HG03135 (cell line): ENCODE data around the gene CLTB.
A peak's percentile ranks its signal among the peaks of the same experiment; 100 is the strongest.

ENCODE experiments used
- ATAC-seq: cut with Tn5 transposase; IDR thresholded peaks from one replicate; pipeline ENCODE4 v1.9.1; 2021; ENCODE audit warnings: mild to moderate bottlenecking, moderate library complexity; ENCODE audit not compliant: unreplicated experiment

Gene CLTB

GRCh38 chr5:176383961-176384360 lies 32.4 kb downstream of the CLTB start:
- no peak for ATAC-seq

DNA sequence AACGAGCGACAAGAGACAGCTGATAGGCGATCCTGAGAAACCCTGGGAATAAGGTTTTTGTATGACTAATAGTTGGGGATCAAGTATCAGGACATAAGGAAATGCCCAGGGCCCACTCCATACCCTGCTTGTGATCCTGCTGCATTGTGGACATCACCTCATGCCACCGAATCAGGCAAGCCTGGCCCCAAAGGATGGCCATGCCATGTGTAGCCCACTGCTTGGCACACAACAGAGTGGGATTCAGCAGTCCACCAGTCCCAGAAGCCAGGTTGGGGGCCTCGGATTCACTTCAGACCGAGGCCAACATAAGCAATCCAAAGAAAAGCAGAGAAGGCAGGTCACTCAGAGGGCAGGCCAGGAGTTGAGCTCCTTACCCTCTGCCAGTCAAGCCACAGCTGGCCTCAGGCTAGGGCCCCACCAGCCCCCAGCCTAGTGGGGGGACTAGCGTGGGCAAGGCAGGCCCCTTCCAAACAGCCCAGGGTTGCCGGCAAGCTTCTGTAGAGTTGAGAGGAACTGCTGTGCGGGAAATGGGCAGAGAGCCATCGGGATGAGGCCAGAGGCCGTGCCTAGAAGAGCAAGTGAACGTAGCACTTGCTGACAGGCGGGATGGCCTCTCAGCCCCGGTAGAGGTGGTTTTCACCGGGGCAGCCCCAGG lies 33.0 kb downstream of the CLTB start:
- no peak for ATAC-seq

DNA sequence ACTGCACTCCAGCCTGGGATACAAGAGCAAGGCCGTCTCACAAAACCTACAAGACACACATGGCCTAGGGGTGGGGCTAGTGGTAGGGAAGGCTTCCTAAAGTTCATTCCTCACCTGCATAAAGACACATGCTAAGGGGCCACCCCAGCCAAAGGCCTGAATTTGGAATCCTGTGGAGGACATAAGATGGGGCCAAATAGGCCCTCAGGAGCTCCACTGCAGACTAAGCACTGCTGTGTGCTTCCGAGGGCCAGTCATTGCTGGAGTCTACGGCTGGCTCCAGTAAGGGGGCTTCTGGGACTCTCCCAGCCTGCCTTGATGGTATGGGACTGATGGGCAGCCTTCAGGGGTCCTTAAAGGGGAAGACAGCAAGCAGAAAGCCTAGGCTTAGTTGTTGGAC lies 33.6 kb downstream of the CLTB start:
- ATAC-seq = no peak

DNA sequence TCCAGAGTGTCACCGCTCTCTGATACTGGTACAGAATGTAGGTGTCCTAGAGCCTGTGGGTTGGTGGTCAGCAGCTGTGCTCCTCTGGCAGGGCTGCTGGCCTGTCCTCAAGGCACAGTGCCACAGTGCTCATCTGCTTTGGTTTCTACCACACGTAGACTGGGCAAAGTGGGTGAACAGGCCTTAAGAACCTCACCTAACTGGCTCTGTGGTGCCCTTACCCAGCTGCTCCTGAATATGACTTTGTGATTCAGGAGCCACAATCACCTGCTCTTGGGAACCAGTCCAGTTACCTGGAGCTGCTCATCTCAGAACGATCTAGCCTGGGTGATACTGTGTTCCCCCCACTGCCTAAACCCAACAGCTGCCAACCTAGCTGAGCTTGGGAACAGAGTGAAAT lies 34.4 kb downstream of the CLTB start:
- ATAC-seq = no peak

- no peak for ATAC-seq
Observed at GRCh38 chr5:176381423-176381822, 34.9 kb downstream of the CLTB start.

DNA sequence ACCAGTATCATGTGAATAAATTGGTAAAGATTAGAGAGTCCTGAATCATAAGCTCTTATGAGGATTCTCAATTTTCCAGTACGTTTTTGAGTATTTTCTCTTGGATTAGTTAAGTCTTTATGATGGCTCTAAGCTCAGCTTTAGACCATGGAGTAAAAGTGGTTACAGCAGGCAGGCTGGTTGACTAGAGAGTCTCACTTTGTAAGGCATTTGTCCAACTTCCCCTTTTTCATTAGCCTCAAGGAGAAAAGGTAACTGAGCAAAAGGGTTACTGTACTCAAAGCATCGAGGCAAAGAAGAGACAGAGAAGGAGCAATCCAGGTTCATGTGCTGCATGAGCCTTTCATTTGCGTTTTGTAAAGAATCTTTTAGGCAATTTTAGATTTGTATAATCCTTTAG lies 36.5 kb downstream of the CLTB start:
- ATAC-seq = peak; percentile 59

- no peak for ATAC-seq
Observed at GRCh38 chr5:176373100-176373818, 43.1 kb downstream of the CLTB start.

DNA sequence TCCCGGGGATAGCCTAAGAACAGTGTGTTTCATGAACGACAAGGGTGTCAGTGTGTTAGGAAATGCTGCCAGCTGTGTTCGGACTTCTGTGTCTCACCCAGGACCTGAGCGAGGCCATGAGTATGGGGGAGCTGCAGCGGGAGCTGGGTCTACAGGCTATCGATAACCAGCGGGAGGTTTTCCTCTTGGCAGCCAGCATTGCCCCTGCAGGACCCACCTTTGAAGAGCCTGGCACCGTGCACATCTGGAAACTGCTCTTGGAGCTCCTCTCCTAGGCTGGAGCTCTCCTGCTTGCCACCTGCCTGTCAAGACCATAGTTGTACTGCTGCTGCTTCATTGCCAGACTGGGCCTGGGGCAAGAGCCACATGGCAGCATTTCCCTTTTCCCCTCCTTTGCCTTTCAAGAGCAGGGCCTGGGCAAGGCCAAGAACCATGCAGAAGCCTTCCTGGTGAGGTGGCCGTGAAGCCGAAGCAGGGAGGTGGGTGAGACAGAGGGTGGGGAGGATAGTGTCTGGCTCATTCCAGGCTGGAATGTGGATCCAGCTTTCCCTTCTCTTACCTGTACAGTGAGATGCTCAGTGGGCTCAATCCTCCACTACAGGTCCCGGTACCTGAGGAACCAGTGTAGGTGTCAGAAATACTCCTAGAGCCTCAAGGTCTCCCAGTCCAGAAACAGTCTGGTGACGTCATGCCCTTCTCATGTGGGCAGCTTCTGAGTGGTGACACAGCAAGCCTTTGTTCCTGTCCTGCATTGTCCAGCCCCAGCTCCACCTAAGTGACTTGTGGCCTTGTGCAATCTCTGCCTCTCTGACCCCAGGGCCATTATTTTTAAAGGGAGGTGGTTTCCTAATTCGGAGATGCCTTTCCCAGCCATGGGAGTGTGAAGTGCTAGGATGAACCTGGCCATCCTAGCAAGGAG lies 44.5 kb downstream of the CLTB start:
- ATAC-seq = no peak

DNA sequence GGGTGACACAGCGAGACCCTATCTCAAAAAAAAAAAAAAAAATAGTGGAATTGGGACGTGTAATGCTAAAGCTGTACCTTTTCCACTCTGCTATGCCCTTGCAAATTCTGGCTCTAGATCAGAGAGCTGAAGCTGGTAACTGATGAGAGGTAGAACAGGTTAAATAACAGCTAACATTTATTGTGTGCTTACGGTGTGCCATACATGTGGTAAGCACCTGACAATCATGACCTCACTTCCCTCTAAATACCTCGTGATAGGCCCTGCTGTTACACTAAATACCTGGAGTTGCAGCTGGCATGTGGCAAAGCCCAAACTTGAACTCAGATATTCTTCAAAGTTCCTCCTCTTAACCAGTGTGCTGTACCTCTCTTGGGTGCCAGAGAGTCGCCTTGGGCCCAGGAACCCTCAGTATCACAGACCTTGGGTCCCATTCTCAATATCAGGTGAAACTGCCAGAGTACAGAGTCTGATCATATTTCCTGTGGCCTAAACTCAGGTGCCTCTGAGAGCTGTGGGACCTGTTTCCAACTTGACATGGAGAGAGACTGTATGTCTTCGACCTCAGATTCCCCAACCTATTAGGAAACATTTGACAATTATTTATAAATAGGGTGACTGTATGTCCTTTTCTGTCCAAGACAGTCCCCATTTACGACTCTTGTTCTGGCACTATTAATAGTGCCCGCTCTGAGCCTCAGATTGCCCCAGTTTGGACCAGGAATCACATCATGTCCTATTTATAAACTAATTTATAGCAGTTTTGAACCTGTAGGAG lies 46.2 kb downstream of the CLTB start:
- no peak for ATAC-seq

- ATAC-seq = no peak
Observed at GRCh38 chr5:176368726-176369125, 47.6 kb downstream of the CLTB start.

DNA sequence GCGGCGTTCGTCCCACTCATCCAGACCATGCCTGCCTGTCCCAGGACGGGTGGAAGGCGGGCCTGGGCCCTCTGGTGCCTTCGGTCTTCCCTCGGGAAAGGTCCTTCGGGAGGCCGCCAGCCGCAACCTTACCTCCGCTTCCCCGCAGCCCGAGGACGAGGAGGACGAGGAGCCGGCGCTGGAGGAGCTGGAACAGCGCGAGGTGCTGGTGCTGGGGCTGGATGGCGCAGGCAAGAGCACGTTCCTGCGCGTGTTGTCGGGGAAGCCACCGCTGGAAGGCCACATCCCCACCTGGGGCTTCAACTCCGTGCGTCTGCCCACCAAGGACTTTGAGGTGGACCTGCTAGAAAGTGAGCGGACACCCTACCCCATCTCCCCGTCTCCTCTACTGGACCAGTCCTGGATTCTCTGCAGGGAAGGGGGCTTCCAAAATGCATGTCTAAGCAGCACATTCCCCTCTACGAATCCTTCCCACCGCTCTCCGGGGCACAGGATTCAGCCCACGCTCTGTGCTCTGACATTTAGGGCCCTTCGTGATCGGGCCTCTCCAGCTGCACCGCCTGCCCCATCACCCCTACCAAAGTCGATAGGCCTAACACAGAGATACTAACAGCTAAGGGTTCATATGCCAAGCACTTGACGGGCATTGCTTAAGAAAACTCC lies 50.0 kb downstream of the CLTB start:
- no peak for ATAC-seq

- no peak for ATAC-seq
Observed at GRCh38 chr5:176365351-176366231, 50.7 kb downstream of the CLTB start, which contains the start of gene ARL10. Gene ARL10 (plus strand): TSS chr5:176365487. CDS start chr5:176365564, 77 bp downstream.

DNA sequence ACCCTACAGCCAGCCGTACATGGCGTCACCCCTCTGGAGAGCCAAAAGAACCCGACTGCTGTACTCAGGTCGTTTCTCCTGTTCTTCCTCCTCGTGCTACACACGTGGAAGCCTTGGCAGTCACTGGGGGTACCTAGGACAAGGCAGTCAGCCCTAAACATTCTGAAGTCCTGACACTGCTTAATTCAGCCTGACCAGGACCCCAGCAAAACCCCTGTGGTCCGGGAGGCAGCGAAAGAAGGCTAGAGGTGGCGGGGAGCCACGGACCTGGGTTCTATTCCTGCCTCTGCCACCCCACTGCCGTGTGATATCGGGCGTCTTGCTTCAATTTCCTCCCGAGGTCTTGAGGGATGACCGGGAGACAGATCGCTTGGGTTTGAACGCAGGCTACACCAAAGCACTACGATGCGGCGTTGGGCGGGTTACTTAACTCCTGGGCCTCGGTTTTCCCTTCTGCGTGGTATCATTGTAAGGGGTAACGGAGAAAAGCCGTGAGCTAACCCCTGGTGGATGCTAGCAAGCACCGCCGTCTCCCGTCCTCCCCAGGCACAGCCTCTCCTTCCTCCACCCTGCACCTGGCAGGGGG lies 51.5 kb downstream of the CLTB start:
- ATAC-seq = no peak

DNA sequence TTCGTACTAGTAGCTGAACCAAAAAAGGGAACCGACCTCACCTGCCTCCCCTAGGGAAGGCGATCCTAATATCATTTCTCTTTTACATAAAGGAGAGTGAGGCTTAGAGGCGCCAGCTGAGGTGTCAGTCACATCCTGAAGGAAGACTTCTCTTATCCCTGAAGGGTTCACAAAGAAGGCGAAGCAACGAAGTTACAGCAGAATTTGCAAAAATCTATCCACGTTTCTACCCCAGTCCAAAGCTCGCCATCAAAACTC lies 54.2 kb downstream of the CLTB start:
- peak; percentile 6 for ATAC-seq

- ATAC-seq = peak; percentile 92
Observed at GRCh38 chr5:176361437-176362232, 54.7 kb downstream of the CLTB start, which contains the start of gene KIAA1191. Gene KIAA1191 (minus strand): TSS chr5:176361764. CDS start chr5:176359508, 2,256 bp downstream.

GRCh38 chr5:176360894-176361436 lies 55.4 kb downstream of the CLTB start:
- ATAC-seq = no peak

DNA sequence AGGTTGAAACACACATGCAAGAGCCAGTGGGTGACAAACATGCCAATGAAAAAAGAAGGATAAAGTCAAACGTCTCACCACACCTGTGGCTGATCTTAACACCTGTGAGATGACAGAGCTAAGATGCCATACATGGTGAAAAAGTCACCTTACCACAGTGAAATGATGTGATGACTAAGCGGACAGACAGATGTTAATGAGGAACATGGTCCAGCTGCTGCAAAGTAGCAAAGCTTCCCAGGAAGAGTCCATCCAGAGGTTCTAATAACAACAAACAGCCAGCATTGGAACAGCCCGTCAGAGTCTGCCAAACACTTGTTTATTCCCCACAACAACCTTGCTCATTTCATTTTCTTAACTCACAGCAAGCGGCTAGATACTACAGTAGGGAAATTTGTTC lies 56.7 kb downstream of the CLTB start:
- no peak for ATAC-seq

DNA sequence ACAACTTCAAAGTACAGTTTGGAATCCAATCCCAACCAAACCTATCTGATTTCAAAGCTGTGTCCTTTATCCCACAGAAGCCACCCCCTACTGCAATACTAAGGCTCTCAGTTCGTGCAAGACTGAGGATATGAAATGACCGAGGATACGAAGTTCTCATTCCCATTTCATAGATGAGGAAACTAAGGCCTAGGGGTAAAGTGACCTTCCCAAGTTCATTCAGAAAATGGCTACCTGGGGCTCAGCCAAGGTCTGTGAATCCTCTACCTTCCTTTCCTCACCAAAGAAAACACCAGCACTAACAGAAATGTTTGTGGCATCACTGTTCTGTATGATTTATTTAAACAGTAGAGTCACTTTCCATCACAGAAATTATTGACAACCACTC lies 60.2 kb downstream of the CLTB start:
- no peak for ATAC-seq
